Kidney (tissue), 14 donors: ENCODE data around the gene CD3G. TPM values are rescaled to one million over a fixed set of nuclear protein-coding genes. Genes with fewer than 3 reads are reported as not detected.

Experiments used
- DNase-seq, 5 donors: peaks; one replicate each; pipeline ENCODE4 v3.0.0-alpha.2; 2013 to 2020
- FAIRE-seq: peaks from 2 replicates; lab custom pipeline; 2012; peaks lifted over from hg19 to GRCh38; lab: Jason Lieb, UNC
- H3K27ac ChIP-seq, 2 donors: one replicate each; pipeline ENCODE4 v1.7.0; 2013; ENCODE audit warnings: low read depth in 2 of 2, low read length in 2 of 2, inconsistent platforms in 1 of 2
- H3K27me3 ChIP-seq: one replicate; pipeline ENCODE4 v1.7.1; 2013; ENCODE audit warnings: low read length, inconsistent platforms; ENCODE audit not compliant: control insufficient read depth, insufficient read depth
- H3K36me3 ChIP-seq, 3 donors: one replicate each; pipeline versions ENCODE4 v1.7.0 to v1.7.1; 2013; ENCODE audit warnings: low read length in 3 of 3, control low read depth in 1 of 3, inconsistent platforms in 1 of 3; ENCODE audit not compliant: insufficient read depth in 3 of 3, control insufficient read depth in 2 of 3
- H3K4me1 ChIP-seq, 3 donors: one replicate each; pipeline versions ENCODE4 v1.7.0 to v1.7.1; 2013; ENCODE audit warnings: low read length in 3 of 3, inconsistent platforms in 1 of 3, low read depth in 1 of 3; ENCODE audit not compliant: control insufficient read depth in 2 of 3, insufficient read depth in 2 of 3
- H3K4me3 ChIP-seq, 3 donors: one replicate each; pipeline versions ENCODE4 v1.7.0 to v1.8.1; 2013; ENCODE audit warnings: low read length in 3 of 3, control low read depth in 1 of 3, inconsistent platforms in 1 of 3
- H3K9ac ChIP-seq, 3 donors: one replicate each; pipeline versions ENCODE4 v1.7.0 to v1.7.1; 2013; ENCODE audit warnings: low read length in 3 of 3, control low read depth in 1 of 3, inconsistent platforms in 1 of 3
- H3K9me3 ChIP-seq, 3 donors: one replicate each; pipeline versions ENCODE4 v1.7.0 to v1.7.1; 2013; ENCODE audit warnings: low read length in 3 of 3, control low read depth in 1 of 3, inconsistent platforms in 1 of 3; ENCODE audit not compliant: control insufficient read depth in 2 of 3, insufficient read depth in 1 of 3
- CTCF ChIP-seq: IDR thresholded peaks from 3 replicates; pipeline ENCODE4 v1.5.1; 2012; ENCODE audit warnings: mild to moderate bottlenecking, moderate library complexity, borderline replicate concordance; ENCODE audit not compliant: insufficient read depth; ENCODE audit errors: extremely low read depth
- intact Hi-C: fragments of 100-400 bp; cut with DNase I; formaldehyde crosslinking; loops from one replicate; pipeline ENCODE4 v1.11.1; 2022
- polyA plus RNA-seq: library from polyadenylated mRNA; stranded (reverse); fragments of 350-450 nt; fragmentation: Illumina TruSeq; extraction: RNeasy Lipid Tissue Mini Kit (QIAGEN cat#74804); gene quantifications from one replicate; pipeline ENCODE4 v1.2.3, GENCODE V29; 2014; ENCODE audit warnings: low read depth, low replicate concordance; ENCODE audit not compliant: insufficient read depth
- total RNA-seq: library from RNA; stranded (reverse); fragmentation: NEBNext Ultra II Directional; extraction: Animal tissue kit (Norgen Biotek cat#: 25700); gene quantifications from one replicate; pipeline ENCODE4 v1.2.1, GENCODE V29; 2021
- donor health status: control.
- donor health status: control.
- donor health status: control.
- donor health status: control.
- donor health status: control.
- donor health status: DM: yes; HTN: yes; CAD: no.
- donor health status: Normal renal cell carcinoma (clear cell type).

CD3G gene
- total and polyA plus RNA-seq, 2 donors from 2014 or later: 0.45 to 4.8 TPM

GRCh38 chr11:118370774-118371173 is 26.6 kb downstream of the CD3G start:
- intact Hi-C loops: no loop called here
- Histone ChIP-seq H3K4me3 (no peak overlapping the region), H3K9ac (no peak overlapping the region), H3K27ac (no peak overlapping the region), H3K4me1 (no peaks in the 10 kb centered on the region), H3K9me3 (no peaks in the 10 kb centered on the region), H3K36me3 (peaks cover 3 to 65% (median 43%) of the 10 kb centered on the region in 3 donors), H3K27me3 (no peaks in the 10 kb centered on the region)
- no peak for DNase-seq
- TF ChIP-seq CTCF: no peak
- no peak for FAIRE-seq

GRCh38 chr11:118373263-118373662 is 29.1 kb downstream of the CD3G start:
- intact Hi-C loops: no loop called here

GRCh38 chr11:118373871-118374270 is 29.7 kb downstream of the CD3G start:
- no peak for TF ChIP-seq CTCF
- no peak for FAIRE-seq
- peaks cover 3 to 61% (median 37%) of the 10 kb centered on the region in 3 donors for H3K36me3 ChIP-seq
- H3K9me3 ChIP-seq: no peaks in the 10 kb centered on the region
- intact Hi-C loops: no loop called here
- H3K9ac ChIP-seq: no peak overlapping the region
- no peak overlapping the region for H3K4me3 ChIP-seq
- no peaks in the 10 kb centered on the region for H3K4me1 ChIP-seq
- no peak overlapping the region for H3K27ac ChIP-seq
- no peak for DNase-seq
- no peaks in the 10 kb centered on the region for H3K27me3 ChIP-seq

More at GRCh38 chr11:118373263-118373662, 29.1 kb downstream of the CD3G start:
- DNase-seq (no peak), FAIRE-seq (no peak)
- Histone ChIP-seq H3K36me3 (peaks cover 3 to 61% (median 38%) of the 10 kb centered on the region in 3 donors), H3K27ac (no peak overlapping the region), H3K4me1 (no peaks in the 10 kb centered on the region), H3K9ac (no peak overlapping the region), H3K4me3 (no peak overlapping the region), H3K27me3 (no peaks in the 10 kb centered on the region), H3K9me3 (no peaks in the 10 kb centered on the region)
- TF ChIP-seq CTCF: no peak

- H3K9me3 ChIP-seq: no peaks in the 10 kb centered on the region
These were observed 30.6 kb downstream of the CD3G start for GRCh38 chr11:118374729-118375128.

More at GRCh38 chr11:118374729-118375128, 30.6 kb downstream of the CD3G start:
- intact Hi-C loops: no loop called here
- H3K27ac ChIP-seq: no peak overlapping the region
- no peaks in the 10 kb centered on the region for H3K4me1 ChIP-seq
- DNase-seq (no peak), FAIRE-seq (no peak)
- H3K36me3 ChIP-seq: peaks cover 3 to 63% (median 36%) of the 10 kb centered on the region in 3 donors
- no peaks in the 10 kb centered on the region for H3K27me3 ChIP-seq
- no peak overlapping the region for H3K9ac ChIP-seq
- TF ChIP-seq CTCF: no peak
- no peak overlapping the region for H3K4me3 ChIP-seq
